ENCODE measurements around the gene CHI3L2.
"Not testable (repeated sequence)": the region's sequence is repeated elsewhere in the genome, so short reads cannot be mapped to it uniquely, and the experiment has no call there.

CHI3L2 gene

DNA sequence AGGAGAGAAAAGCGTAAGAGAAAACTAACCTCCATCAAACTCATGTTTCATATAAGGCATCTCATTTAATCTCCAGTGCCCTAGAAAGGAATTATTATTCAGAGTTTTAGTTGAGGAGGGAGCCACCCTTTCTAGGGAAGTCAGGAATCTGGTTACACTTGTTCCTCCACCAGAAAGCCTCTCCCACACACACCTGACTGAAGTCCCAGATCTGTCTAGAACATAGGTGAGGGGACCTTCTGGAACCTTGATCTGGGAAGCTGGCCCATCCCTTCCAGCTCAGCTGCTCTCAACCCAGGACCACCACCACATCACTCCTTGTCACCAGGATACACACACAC, 25.2 kb upstream of the CHI3L2 start:
- DNase-seq, result no peak

DNA sequence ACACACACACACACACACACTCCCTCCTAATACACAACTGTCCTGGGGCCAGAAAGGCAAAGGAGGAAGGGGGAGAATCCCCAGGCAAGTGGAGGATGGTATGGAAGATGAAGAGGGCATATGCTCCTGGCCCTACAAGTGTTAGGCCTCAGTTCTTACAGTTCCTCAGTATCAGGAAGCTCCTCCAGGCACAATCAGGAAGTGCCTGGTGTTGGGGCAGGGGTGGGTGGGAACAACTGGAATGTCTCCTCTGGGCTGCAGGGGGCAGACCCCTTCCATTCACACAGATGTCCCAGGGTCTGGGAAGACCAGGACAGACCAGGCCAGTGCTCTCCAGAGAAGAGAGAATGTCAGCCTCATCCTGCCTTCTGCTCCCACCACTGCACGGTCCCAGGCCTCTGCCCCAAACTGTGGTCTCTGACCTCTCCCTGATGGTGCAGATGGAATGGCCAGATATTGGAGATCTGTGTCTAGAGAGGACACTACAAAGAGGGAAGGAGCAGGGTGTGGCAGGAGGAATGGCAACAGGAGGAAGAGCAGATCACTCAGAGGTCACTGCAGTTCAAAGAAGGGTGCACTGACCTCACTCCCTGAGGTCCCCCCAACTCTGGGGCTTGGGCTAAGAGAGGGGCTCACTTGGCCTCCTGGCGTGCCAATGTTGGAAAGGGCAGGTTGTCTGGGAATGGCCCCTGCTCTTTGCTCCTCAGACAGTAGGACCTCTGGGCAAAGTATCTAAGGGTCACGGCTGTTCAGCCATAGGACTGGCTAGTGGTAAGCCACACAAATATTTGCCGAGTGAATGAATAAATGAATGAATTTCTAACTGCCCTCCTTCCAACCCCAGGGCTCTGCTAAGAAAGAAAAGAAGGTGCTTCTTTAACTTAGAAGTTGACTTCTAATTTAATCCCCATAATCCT, 24.5 kb upstream of the CHI3L2 start:
- DNase-seq, result no peak

DNA sequence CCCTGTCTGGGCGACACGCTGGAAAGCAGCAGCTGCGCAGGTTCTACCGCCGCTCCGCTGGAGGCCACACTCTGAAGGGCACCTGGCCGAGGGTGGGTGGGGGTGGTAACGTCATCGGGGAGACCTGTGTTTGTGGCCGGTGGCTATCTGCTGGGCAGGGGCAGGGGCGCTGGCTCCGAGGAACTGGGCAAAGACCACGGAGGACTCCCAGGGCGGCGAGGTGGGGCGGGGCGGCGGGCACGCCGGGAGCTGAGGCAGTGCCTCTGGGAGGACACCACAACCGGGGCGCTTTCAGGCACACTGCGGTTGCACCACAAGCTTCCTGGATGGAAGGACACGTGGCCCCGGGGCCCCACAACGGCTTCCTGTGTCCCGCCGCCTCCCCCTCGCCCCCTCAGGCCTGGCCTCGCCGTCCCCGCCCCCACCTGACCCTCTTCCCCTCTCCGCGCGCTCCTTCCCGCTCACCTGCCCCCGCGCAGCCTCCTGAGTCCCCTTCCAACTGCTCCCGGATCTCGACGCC, 23.8 kb upstream of the CHI3L2 start:
- DNase-seq, result peak; percentile 80

DNA sequence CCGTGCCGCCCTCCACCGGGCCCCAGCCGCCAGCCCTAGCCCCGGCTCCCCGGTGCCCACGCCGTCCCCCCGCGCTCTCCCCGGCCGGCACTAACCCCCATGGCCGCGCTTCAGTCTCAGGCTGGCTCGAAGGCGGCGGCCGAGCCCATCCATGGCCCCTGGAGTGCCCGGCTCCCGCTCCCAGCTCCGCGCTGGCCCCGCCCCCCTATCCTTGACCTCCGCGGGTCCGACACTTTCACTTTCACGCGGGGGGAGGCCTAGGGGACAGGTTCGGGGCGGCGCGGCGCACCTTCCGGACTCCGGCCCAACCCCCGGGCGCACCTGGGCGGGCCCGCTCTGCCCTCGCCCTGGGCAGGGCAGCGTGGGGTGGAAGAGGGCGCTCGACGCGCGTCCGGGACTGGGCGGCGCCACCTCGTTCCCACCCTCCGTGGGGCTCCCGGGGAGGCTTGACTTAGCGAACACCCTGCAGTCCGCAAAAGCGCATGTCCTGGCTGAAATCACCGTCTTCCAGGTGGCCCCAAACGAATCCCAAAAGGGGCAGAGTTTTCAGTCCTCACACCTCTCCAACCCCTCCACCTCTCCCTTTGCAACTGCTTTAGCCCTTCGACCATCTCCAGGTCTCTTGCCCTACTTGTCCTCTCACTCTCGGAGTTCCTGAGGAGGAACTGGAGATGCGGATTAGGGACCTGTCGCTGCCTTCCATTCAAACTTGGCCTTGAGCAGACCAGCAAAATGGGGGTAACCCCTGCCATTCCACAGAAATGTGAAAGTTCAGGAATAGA, 23.1 kb upstream of the CHI3L2 start:
- peak; percentile 59 for DNase-seq

DNA sequence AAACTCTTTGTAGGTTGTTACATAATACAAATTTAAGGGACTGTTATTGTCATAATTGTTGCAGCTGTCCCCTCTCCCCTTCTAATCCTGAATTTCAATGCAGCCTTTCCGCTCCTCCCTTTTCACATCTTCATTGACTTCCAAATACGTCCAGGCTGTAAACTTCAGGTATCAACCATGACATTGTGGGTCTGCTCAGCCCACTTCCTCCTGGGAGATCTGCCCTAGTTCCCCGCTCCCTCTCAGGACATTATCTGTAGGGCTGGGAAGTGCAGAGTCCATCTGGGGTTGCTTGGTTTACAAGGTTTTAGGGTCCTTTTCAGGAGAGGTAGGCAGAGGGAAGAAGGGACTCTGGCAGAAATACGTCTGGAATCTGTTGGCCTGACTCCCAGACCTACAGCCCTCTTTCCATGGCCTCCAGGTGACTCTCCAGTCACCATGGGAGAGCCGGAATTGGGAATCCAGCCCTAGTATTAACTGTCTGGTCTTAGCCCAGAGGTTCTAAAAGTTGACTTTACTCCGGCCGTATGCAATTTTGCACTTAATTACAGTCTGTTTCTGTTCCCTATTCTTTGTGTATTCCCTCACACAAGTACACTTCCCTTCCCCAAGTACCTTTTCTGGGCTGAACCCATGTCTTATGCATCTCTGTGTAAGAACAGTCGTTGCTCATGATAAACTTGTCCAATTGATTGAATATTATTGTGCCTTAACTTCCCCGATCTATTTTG, 22.4 kb upstream of the CHI3L2 start:
- no peak for DNase-seq

DNA sequence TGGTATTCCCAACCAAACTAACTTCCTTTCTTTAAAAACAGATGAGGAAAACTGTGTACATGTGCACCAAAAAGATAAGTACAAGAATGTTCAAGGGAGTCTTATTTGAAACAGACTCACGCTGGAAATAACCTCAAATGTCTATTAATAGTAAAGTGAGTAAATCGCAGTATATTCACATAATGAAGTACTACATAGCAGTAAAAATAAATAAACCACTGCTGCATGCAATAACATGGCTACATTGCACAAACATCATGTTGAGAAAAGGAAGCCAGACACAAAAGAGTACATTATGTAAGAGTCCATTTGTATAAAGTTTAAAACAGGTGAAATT, 21.8 kb upstream of the CHI3L2 start:
- no peak for DNase-seq

DNA sequence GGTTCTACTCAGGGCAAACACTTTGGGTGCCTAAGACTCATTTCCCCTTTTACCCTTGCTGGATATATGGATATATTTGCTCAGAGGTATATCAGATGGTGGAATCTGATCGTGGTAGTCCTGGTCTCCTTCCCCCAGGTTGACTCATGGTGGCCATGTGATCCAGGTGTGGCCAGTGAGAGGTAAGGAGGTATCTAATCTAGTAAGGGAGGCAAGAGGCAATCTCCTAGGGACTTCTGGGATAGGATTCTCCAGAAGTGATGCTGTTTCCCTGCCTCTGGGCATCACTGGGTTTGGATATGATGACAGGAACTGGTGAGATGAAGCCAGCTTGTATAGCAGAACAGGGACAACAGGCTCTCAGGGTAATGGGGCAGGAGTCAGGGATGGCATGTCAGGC, 18.6 kb upstream of the CHI3L2 start:
- DNase-seq, result no peak

DNA sequence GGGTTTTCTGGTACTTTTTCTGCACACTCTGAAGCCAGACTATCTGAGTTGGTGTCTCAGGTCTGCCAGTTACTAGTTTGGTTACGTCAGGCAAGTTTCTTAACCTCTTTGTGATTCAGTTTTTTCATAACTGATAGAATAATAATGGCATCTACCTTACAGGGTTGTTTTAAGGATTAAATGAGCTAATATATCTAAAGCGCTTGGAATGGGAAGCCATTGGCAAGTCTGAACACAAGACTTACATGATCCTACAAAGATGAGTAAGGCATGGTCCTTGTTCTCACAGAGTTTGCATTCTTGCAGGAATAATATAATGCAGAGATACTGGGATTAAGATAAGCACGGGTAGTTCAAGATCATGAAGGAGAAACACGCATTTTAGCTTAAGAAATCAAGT, 17.9 kb upstream of the CHI3L2 start:
- DNase-seq, result no peak

DNA sequence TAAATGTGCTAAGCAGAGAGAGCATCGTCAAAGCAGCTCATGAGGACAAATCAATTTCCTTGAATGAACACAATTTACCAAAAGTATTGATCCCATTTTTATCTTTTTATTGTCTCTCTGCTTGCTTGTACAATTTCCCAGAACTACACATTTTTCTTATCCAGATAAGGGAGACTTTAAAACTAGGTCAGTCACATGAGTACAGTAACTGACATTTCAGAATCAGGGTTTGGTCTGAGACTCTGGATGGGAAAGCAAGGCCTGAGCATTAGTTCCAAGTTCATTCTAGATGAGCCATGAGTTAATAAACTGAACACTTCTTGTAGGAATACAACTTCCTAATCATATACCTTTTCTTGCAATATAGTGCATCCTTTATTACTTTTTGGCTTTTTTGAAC, 15.6 kb upstream of the CHI3L2 start:
- DNase-seq, result no peak

DNA sequence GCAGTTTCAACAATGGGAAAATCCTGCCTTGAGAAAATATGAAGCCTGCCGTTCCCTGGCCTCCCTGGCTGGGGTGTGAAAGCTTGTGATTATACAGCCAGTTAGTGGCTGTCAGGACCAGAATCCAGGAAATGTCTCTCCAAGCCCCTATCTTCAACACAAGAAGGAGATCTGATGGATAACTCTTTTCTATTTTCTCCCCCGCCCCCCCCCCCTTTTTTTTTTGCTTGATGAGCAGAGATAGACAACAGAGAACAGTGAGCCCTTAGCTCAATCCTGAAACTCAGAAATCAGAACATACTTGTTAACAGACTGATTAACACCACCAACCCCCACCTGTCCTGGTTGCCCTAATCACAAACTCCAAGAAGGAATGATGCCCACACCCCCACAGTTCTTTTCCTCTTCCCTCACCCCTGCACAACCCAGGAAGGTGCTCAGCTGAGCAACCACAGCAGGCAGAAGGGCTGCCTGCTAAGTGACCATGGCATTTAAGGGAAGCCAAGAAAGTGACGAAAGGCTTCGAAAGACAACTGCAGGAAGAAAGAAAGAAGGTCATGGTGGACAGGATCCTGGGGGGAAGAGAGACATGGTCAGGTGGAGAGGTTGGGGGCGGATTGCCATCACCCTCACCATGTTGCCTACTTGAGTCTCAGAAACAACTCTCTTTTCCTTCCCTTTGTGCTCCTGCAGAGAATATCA, 14.7 kb upstream of the CHI3L2 start:
- DNase-seq, result no peak

DNA sequence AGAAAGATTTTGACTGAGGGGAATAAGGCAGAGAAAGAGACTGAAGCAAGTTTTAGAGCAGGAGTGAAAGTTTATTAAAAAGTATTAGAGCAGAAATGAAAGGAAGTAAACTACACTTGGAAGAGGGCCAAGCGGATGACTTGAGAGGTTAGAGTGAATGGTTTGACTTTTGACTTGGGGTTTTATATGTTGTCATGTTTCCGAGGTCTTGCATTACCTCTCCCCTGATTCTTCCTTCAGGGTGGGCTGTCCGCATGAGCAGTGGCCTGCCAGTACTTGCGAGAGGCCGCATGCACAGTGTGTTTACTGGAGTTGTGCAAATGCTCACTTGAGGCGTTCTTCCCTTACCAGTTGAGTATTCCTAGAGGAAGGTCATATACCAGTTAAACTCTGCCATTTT, 14.1 kb upstream of the CHI3L2 start:
- DNase-seq, result no peak

DNA sequence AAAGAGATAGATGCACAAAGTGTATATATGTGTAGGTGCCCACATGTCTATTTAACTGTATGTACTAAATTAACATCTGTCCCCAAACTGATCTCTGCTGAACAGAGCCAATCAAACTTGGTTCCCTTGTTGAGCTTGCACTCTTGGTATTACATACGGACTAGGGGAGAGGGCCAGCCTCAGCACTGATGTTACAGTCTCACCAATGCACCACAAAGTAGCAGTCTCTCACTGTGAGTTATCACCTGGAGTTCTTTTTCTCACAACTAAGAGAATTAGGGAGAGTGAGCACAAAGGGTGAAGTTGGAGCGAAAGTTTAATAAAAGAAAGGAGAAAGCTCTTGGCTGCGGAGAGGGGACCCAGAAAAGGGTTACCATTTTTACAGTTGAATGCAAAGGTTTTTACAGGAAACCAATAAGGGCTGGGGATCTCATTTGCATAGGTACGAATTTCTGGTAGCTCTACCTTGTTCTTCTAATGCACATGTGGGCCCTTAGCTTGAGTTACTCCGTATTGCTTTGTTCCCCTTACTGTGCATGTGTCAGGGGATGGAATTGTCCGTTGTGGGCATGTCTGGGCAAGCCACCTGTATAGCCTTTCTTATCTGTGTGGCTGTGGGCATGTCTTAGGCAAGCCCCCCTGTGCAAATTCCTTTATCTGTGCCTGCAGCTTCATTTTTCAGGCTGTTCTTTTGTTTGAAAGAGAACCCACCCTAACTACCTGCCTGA, 13.3 kb upstream of the CHI3L2 start:
- DNase-seq, result no peak

DNA sequence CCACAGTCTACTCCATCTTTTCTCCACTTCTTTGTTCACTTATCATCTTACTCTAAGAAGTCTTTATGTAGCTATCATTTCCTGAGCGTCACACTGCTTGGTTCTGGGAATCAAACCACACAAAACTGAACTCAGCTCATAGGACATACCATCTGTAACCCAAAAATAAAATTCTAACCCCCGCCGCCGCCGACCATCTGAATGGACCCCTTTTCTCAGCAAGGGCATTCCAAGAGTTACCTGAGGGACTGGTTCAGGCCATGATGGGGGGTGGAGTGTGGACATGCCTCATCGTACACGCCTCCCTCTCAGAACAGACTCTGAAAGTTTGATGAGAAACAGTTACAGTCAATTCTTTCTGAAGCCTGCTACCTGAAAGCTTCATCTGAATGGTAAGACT, 12.6 kb upstream of the CHI3L2 start:
- no peak for DNase-seq

DNA sequence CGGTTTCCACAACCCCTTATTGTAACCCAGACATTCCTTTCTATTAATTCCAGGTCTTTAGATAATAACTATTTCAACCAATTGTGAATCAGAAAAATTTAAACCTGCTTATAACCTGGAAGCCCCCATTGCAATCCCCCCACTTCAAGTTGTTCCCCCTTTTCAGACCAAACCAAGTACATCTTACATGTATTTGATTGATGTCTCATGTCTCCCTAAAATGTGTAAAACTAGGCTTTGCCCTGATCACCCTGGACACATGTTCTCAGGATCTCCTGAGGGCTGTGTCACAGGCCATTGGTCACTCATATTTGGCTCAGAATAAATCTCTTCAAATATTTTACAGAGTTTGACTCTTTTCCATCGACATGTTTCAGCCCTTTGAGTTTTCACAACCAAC, 12.2 kb upstream of the CHI3L2 start:
- not testable (repeated sequence) for DNase-seq

DNA sequence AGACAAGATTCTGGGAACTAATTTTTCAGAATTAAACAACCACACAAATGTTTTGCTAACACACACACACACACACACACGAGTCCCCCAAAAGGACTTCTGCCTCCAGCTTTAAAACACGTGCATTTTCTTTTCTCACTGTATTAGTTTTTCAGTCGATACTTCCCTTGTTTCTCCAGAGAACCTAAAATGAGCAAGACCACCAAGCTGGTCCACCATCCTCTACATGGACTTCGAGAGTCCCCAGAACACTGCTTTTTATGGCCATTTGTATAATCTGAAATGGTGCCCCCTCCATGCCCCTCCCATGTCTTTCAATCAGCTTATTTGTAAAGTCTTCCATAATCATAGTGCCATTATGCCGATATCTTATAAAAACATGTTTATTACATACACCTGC, 10.8 kb upstream of the CHI3L2 start:
- DNase-seq, result no peak

DNA sequence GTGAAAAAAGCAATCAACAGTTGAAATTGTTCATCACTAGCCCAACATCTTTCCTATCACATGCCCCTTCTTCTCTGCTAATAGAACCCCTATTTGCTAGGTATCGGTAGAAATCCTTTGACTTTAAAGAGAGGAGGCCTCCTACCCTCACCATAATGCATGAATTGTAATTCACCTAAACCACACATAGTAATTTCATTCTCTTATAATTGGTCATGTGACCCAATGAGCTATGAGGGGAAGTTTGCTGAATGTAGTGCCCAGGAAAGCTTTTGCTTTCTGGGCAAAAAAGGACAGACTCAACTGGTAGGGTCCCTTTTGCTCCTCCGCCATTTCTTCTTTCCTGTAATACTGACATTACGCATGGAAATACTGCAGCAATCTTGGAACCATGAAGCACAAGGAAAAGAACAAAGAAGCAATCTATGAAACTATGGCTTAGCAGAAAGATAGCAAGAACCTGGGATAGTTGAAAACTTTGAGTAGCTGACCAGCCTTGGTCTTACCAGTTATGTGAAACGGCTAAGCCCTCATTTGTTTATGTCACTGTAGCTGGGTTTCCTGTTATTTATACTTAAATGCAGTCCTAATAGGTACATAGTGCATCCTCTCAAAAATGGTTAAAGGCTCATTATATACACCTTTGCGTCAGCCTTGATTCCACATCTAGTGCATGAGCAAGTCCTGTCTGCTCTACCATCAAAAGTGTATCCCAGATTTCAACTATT, 10.2 kb upstream of the CHI3L2 start:
- no peak for DNase-seq

DNA sequence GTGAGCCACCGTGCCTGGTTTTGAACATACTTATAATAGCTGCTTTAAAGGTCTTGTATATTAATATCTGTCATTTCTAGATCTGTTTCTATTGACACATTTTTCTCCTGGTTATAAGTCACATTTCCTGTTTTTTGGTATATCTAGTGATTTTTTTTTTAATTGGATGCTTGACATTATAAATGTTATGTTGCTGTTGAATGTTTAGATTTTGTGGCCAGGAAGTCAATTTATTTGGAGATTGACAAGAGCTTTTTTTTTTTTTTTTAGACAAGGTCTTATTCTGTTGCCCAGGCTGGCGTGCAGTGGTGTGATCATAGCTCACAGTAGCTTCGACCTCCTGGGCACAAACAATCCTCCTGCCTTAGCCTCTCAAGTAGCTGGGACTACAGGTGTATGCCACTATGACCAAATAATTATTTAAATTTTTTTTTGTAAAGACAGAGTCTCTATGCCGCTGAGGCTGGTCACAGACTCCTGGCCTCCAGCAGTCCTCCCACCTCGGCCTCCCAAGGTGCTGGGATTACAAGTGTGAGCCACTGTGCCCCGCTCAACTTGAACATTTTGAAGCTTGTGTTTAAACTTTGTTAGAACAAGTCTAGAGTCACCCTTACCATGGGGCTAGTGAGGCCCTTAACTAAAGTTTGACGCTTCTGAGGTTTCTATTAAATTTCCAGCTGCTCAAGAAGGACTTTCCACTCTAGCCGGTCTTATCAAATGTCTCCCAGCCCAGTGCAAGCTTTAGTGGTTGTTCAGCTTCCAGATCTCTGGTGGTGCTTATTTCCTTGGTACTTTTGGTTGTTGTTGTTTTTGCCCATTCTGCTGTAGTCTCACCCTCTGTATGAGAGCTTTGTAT, 8.6 kb upstream of the CHI3L2 start:
- DNase-seq, result no peak

DNA sequence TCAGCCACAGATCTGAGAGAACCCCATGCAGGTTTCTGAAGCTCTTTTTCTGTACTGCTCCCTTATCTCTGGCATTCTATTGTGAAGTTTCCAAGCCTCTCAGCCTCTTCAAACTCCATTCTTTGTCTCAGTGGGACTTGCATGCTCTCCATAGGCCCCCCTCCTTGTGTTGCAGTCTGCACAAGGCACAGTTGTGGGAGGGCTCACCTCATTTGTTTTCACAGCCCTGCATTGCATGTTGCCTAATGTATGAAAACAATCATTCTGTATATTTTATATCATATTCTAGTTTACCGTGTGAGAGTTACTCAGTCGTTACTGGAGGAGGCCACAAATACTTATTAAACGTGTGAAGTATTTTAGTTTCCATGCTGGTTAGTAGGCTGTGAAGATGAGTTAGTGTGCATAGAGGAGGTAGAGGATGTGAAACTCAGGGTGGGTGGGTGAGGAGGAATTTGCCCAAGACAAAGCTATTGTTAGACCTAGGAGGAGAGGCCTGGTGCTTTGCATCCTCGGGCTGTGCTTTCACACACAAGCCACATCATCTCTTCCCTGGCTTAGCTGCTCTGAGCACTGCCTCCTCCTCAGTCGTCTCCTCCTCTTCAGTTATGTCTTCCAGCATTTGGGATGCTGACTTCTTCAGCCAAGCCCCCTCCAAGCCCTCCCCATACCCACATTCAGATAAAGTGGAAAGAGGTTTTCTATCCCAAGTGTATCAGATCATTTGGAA, 7.8 kb upstream of the CHI3L2 start:
- no peak for DNase-seq

DNA sequence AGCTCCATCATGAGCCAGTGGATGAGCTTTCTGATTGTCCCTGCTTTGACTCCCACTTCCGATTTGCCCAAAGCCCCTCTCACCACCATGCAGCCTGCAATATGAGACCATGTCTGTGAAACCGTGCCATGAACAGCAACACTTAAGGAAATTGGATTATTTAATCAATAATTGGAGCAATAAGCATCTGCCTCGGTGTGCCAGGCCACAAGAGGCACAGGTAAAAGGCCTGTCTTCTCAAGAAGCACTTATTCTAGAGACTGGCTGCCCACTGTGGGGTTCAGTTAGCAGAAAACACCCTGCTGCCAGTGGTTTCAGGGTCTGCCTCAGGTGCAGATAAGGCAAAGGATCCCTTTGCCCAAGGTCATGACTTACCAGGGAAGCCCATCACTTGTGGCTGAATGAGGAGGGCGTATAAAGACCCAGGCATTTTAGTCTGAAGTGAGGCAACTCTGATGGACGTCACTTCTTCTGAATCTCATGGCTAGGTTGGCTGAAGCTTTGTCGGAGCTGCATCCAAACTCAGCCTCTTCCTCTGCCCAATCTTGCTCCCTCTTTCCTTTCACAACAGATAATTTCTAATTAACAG, 7.1 kb upstream of the CHI3L2 start:
- DNase-seq, result no peak
